Measurements from ENCODE around the gene SIRPB2.

- TF ChIP-seq RAD51 (IDR thresholded peaks at IDR 0.05) (no peak), PML (IDR thresholded peaks at IDR 0.05; ENCODE audit: low read length) (no peak), CTCF (IDR thresholded peaks at IDR 0.05 in 2 of 3, conservative IDR thresholded peaks at IDR 0.05 in 1 of 3; ENCODE audit: control insufficient read depth in 2 of 3, extremely low read depth in 1 of 3, insufficient read depth in 1 of 3, low read depth in 3 of 3, low read length in 3 of 3) (no peak), ZBTB4 (CRISPR knock-in tag; IDR thresholded peaks at IDR 0.05) (no peak), USF2 (IDR thresholded peaks at IDR 0.05; ENCODE audit: borderline replicate concordance, low read depth, low read length) (no peak), ZNF24 (IDR thresholded peaks at IDR 0.05) (no peak), TARDBP (IDR thresholded peaks at IDR 0.05; ENCODE audit: borderline replicate concordance) (no peak), ZNF274 (IDR thresholded peaks at IDR 0.05; ENCODE audit: insufficient read depth, insufficient read length) (no peak)
Measured at GRCh38 chr20:1536893-1537730, 45.9 kb upstream of the SIRPB2 start.

Data from GM12878 (cell line).